Upper lobe of left lung (tissue), 4 donors: Measurements from ENCODE around the gene TMCO4.

Experiments used
- POLR2A ChIP-seq, 4 donors: fragments of 450-650 bp; IDR thresholded peaks; one replicate each; pipeline ENCODE4 v1.5.1; 2016 to 2017; ENCODE audit warnings: antibody characterized with exemption in 4 of 4, mild to moderate bottlenecking in 2 of 4
- TF ChIP-seq, protein P1 (sequence below), 6 experiments: fragments of 450-650 bp in 4 of 6; fragments of 200-600 bp in 2 of 6; sonication (generic) in 2 of 6; IDR thresholded peaks; one replicate each; pipeline ENCODE4 v1.5.1; 2016 to 2019; ENCODE audit warnings: antibody characterized with exemption in 6 of 6

DNA sequence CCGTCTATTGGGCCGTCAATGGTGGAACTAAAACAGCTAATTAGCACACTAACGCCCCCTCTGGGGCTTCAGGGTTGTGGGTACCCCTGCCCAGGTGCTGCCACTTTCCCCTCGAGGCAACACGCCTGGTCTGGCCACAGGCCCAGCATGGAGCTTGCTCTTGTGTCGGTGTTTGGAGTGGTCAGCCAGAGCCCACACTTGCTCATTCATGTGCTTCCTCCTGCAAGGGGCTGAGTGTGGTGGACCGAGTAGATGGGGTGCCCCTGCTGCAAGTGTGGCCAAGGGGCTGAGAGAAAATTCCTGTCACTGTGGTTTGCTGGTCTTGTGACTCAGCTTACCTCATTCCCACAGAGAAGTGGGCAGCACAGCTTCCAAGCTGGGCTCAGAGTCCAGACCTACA lies 109.4 kb downstream of the TMCO4 start:
- TF ChIP-seq, protein P1, sequence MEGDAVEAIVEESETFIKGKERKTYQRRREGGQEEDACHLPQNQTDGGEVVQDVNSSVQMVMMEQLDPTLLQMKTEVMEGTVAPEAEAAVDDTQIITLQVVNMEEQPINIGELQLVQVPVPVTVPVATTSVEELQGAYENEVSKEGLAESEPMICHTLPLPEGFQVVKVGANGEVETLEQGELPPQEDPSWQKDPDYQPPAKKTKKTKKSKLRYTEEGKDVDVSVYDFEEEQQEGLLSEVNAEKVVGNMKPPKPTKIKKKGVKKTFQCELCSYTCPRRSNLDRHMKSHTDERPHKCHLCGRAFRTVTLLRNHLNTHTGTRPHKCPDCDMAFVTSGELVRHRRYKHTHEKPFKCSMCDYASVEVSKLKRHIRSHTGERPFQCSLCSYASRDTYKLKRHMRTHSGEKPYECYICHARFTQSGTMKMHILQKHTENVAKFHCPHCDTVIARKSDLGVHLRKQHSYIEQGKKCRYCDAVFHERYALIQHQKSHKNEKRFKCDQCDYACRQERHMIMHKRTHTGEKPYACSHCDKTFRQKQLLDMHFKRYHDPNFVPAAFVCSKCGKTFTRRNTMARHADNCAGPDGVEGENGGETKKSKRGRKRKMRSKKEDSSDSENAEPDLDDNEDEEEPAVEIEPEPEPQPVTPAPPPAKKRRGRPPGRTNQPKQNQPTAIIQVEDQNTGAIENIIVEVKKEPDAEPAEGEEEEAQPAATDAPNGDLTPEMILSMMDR (IDR thresholded peaks at IDR 0.05), result no peak
- TF ChIP-seq POLR2A (IDR thresholded peaks at IDR 0.05), result no peak
